SK-N-SH treated with all-trans-retinoic acid at 6 μM for 48 hours (cell line): ENCODE data around the gene AMZ1.

Experiments
- ATAC-seq: fragments of 200-7000 bp; cut with Tn5 transposase; 3 replicates; pipeline ENCODE4 v1.9.1; 2020; ENCODE audit warnings: mild to moderate bottlenecking, moderate library complexity
- BACH2 ChIP-seq: fragments of 250-450 bp; sonication (Bioruptor Pico); IDR thresholded peaks from 2 replicates; pipeline ENCODE4 v1.9.0; 2021; ENCODE audit warnings: mild to moderate bottlenecking, borderline replicate concordance
- CSDC2 ChIP-seq: fragments of 250-450 bp; sonication (Bioruptor Pico); IDR thresholded peaks from 2 replicates; pipeline ENCODE4 v1.5.0; 2020; ENCODE audit warnings: mild to moderate bottlenecking, moderate library complexity
- ESRRG ChIP-seq: fragments of 250-450 bp; sonication (Bioruptor Pico); IDR thresholded peaks from 2 replicates; pipeline ENCODE4 v1.6.1; 2021; ENCODE audit warnings: mild to moderate bottlenecking
- GLIS3 ChIP-seq: fragments of 250-450 bp; sonication (Bioruptor Pico); IDR thresholded peaks from 2 replicates; pipeline ENCODE4 v1.5.0; 2020; ENCODE audit warnings: mild to moderate bottlenecking, moderate library complexity
- ISL1 ChIP-seq: fragments of 250-450 bp; sonication (Bioruptor Pico); IDR thresholded peaks from 2 replicates; pipeline ENCODE4 v2.1.2; 2022; ENCODE audit warnings: mild to moderate bottlenecking, moderate library complexity
- PPARA ChIP-seq: fragments of 250-450 bp; sonication (Bioruptor Pico); IDR thresholded peaks from 2 replicates; pipeline ENCODE4 v1.5.0; 2020; ENCODE audit warnings: mild to moderate bottlenecking, borderline replicate concordance
- RARB ChIP-seq: fragments of 250-450 bp; sonication (Bioruptor Pico); IDR thresholded peaks from 2 replicates; pipeline ENCODE4 v1.8.0; 2021; ENCODE audit warnings: mild to moderate bottlenecking, moderate library complexity
- SNAI2 ChIP-seq: fragments of 250-450 bp; sonication (Bioruptor Pico); IDR thresholded peaks from 2 replicates; pipeline ENCODE4 v1.5.0; 2020; ENCODE audit warnings: mild to moderate bottlenecking, moderate library complexity
- TCF4 ChIP-seq: fragments of 250-450 bp; sonication (Bioruptor Pico); IDR thresholded peaks from 2 replicates; pipeline ENCODE4 v1.8.0; 2021; ENCODE audit warnings: mild to moderate bottlenecking, moderate library complexity, borderline replicate concordance
- TOX ChIP-seq: fragments of 250-450 bp; sonication (Bioruptor Pico); IDR thresholded peaks from 2 replicates; pipeline ENCODE4 v1.8.0; 2021; ENCODE audit warnings: mild to moderate bottlenecking, moderate library complexity, borderline replicate concordance
- ZC3H10 ChIP-seq: fragments of 250-450 bp; sonication (Bioruptor Pico); IDR thresholded peaks from 2 replicates; pipeline ENCODE4 v1.5.1; 2021; ENCODE audit warnings: mild to moderate bottlenecking, moderate library complexity
- ZFP3 ChIP-seq: fragments of 250-450 bp; sonication (Bioruptor Pico); IDR thresholded peaks from 2 replicates; pipeline ENCODE4 v1.5.0; 2020; ENCODE audit warnings: mild to moderate bottlenecking, moderate library complexity
- ZFP30 ChIP-seq: fragments of 450-650 bp; formaldehyde crosslinking; IDR thresholded peaks from 2 replicates; pipeline ENCODE4 v1.5.0; 2022; ENCODE audit warnings: mild to moderate bottlenecking, moderate library complexity
- ZNF565 ChIP-seq: fragments of 450-650 bp; formaldehyde crosslinking; conservative IDR thresholded peaks from 2 replicates; pipeline ENCODE4 v1.5.0; 2020; ENCODE audit warnings: low read depth, mild to moderate bottlenecking, moderate library complexity
- ZNF70 ChIP-seq: fragments of 450-650 bp; formaldehyde crosslinking; IDR thresholded peaks from 2 replicates; pipeline ENCODE4 v1.5.0; 2020; ENCODE audit warnings: mild to moderate bottlenecking, moderate library complexity
- ZNF8 ChIP-seq: fragments of 450-650 bp; formaldehyde crosslinking; IDR thresholded peaks from 2 replicates; pipeline ENCODE4 v1.5.0; 2020; ENCODE audit warnings: mild to moderate bottlenecking, moderate library complexity
- TF ChIP-seq, protein P1 (sequence below): fragments of 250-450 bp; sonication (Bioruptor Pico); IDR thresholded peaks from 2 replicates; pipeline ENCODE4 v1.8.0; 2021; ENCODE audit warnings: low read depth, mild to moderate bottlenecking, moderate library complexity, borderline replicate concordance
- TF ChIP-seq, protein P2 (sequence below): fragments of 250-450 bp; sonication (Bioruptor Pico); IDR thresholded peaks from 2 replicates; pipeline ENCODE4 v1.8.0; 2020; ENCODE audit warnings: mild to moderate bottlenecking, moderate library complexity, borderline replicate concordance
- TF ChIP-seq, protein P3 (sequence below): fragments of 250-450 bp; sonication (Bioruptor Pico); IDR thresholded peaks from 2 replicates; pipeline ENCODE4 v1.5.1; 2021; ENCODE audit warnings: mild to moderate bottlenecking, moderate library complexity
- TF ChIP-seq, protein P4 (sequence below): fragments of 250-450 bp; sonication (Bioruptor Pico); IDR thresholded peaks from 2 replicates; pipeline ENCODE4 v1.5.1; 2020; ENCODE audit warnings: low read depth, mild to moderate bottlenecking, moderate library complexity
- TF ChIP-seq, protein P5 (sequence below): fragments of 250-450 bp; sonication (Bioruptor Pico); IDR thresholded peaks from 2 replicates; pipeline ENCODE4 v1.5.0; 2020; ENCODE audit warnings: mild to moderate bottlenecking, moderate library complexity

AMZ1 gene

DNA sequence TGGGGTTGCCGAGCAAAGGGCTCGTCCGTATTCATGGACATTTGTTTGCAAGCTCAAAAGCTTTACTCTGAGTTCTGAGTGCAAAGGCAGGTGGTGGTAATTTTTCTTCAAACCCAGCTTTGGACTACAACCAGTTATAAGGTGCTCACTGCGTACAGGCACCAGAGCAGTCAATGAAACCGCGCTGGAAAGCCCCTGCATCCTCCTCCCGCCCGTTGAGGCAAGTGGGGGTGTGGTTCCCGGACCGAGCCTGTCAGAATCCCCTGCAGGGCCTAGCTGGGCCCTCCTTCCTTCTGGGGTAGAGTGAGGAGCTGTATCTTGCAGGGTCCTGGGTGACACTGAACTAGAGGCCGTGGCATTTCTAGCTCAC is 22.3 kb downstream of the AMZ1 start:
- ATAC-seq: no peak
- no peak for TF ChIP-seq ZNF565 (CRISPR knock-in tag)
- TF ChIP-seq, protein P1, sequence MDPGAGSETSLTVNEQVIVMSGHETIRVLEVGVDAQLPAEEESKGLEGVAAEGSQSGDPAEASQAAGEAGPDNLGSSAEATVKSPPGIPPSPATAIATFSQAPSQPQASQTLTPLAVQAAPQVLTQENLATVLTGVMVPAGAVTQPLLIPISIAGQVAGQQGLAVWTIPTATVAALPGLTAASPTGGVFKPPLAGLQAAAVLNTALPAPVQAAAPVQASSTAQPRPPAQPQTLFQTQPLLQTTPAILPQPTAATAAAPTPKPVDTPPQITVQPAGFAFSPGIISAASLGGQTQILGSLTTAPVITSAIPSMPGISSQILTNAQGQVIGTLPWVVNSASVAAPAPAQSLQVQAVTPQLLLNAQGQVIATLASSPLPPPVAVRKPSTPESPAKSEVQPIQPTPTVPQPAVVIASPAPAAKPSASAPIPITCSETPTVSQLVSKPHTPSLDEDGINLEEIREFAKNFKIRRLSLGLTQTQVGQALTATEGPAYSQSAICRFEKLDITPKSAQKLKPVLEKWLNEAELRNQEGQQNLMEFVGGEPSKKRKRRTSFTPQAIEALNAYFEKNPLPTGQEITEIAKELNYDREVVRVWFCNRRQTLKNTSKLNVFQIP: no peak
- no peak for TF ChIP-seq PPARA
- TF ChIP-seq, protein P2, sequence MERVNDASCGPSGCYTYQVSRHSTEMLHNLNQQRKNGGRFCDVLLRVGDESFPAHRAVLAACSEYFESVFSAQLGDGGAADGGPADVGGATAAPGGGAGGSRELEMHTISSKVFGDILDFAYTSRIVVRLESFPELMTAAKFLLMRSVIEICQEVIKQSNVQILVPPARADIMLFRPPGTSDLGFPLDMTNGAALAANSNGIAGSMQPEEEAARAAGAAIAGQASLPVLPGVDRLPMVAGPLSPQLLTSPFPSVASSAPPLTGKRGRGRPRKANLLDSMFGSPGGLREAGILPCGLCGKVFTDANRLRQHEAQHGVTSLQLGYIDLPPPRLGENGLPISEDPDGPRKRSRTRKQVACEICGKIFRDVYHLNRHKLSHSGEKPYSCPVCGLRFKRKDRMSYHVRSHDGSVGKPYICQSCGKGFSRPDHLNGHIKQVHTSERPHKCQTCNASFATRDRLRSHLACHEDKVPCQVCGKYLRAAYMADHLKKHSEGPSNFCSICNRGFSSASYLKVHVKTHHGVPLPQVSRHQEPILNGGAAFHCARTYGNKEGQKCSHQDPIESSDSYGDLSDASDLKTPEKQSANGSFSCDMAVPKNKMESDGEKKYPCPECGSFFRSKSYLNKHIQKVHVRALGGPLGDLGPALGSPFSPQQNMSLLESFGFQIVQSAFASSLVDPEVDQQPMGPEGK (CRISPR knock-in tag): no peak
- TF ChIP-seq, protein P3, sequence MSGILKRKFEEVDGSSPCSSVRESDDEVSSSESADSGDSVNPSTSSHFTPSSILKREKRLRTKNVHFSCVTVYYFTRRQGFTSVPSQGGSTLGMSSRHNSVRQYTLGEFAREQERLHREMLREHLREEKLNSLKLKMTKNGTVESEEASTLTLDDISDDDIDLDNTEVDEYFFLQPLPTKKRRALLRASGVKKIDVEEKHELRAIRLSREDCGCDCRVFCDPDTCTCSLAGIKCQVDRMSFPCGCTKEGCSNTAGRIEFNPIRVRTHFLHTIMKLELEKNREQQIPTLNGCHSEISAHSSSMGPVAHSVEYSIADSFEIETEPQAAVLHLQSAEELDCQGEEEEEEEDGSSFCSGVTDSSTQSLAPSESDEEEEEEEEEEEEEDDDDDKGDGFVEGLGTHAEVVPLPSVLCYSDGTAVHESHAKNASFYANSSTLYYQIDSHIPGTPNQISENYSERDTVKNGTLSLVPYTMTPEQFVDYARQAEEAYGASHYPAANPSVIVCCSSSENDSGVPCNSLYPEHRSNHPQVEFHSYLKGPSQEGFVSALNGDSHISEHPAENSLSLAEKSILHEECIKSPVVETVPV (CRISPR knock-in tag): no peak
- TF ChIP-seq ZFP30 (CRISPR knock-in tag): no peak
- no peak for TF ChIP-seq RARB
- TF ChIP-seq ZNF8 (CRISPR knock-in tag): no peak

DNA sequence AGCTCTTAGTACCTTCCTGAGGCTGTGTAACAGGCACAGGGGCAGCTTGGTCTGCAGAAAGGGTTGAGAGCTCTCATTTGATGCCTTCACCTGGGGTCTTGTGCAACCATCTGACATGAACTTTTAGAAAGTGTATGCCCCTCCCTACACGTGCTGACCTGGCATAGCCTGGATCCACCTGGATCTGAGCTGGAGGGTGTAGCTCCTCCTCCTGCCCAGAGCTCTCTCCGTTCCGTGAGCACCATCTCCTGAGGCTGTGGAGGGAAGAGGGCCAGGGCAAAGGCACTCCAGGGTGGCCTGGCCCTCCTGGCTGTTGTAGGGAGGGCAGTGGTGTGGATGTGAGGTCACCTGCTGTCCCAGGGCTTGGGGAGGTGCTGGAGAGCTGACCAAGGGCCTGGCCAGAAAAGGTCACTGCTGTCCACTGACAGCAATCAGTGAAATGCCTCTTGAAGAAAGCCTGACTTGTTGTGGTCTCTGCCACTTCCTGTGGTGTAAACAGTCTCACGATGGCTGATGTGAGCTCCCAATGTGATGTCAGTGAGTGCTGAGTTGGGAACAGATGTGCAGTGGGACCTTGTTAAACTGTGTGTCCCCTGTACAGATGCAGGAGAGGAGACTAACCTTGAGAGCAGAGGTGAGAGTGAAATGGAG is 23.0 kb downstream of the AMZ1 start:
- ATAC-seq: no peak
- TF ChIP-seq TCF4 (CRISPR knock-in tag) (no peak), ISL1 (CRISPR knock-in tag) (no peak), SNAI2 (CRISPR knock-in tag) (no peak), ZFP3 (no peak), ZNF8 (CRISPR knock-in tag) (no peak), TOX (CRISPR knock-in tag) (no peak), ZNF70 (no peak), BACH2 (CRISPR knock-in tag) (no peak), GLIS3 (CRISPR knock-in tag) (no peak), CSDC2 (no peak), ZC3H10 (CRISPR knock-in tag) (no peak), ZFP30 (CRISPR knock-in tag) (no peak), ESRRG (CRISPR knock-in tag) (no peak), RARB (no peak), ZNF565 (CRISPR knock-in tag) (no peak)
- TF ChIP-seq, protein P4, sequence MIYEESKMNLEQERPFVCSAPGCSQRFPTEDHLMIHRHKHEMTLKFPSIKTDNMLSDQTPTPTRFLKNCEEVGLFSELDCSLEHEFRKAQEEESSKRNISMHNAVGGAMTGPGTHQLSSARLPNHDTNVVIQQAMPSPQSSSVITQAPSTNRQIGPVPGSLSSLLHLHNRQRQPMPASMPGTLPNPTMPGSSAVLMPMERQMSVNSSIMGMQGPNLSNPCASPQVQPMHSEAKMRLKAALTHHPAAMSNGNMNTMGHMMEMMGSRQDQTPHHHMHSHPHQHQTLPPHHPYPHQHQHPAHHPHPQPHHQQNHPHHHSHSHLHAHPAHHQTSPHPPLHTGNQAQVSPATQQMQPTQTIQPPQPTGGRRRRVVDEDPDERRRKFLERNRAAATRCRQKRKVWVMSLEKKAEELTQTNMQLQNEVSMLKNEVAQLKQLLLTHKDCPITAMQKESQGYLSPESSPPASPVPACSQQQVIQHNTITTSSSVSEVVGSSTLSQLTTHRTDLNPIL: no peak
- TF ChIP-seq, protein P3 (CRISPR knock-in tag): no peak
- TF ChIP-seq, protein P1: no peak
- TF ChIP-seq, protein P5, sequence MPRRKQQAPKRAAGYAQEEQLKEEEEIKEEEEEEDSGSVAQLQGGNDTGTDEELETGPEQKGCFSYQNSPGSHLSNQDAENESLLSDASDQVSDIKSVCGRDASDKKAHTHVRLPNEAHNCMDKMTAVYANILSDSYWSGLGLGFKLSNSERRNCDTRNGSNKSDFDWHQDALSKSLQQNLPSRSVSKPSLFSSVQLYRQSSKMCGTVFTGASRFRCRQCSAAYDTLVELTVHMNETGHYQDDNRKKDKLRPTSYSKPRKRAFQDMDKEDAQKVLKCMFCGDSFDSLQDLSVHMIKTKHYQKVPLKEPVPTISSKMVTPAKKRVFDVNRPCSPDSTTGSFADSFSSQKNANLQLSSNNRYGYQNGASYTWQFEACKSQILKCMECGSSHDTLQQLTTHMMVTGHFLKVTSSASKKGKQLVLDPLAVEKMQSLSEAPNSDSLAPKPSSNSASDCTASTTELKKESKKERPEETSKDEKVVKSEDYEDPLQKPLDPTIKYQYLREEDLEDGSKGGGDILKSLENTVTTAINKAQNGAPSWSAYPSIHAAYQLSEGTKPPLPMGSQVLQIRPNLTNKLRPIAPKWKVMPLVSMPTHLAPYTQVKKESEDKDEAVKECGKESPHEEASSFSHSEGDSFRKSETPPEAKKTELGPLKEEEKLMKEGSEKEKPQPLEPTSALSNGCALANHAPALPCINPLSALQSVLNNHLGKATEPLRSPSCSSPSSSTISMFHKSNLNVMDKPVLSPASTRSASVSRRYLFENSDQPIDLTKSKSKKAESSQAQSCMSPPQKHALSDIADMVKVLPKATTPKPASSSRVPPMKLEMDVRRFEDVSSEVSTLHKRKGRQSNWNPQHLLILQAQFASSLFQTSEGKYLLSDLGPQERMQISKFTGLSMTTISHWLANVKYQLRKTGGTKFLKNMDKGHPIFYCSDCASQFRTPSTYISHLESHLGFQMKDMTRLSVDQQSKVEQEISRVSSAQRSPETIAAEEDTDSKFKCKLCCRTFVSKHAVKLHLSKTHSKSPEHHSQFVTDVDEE (CRISPR knock-in tag): no peak
- TF ChIP-seq, protein P2 (CRISPR knock-in tag): no peak
